ENCODE data around the gene CELF4.

Gene CELF4

DNA sequence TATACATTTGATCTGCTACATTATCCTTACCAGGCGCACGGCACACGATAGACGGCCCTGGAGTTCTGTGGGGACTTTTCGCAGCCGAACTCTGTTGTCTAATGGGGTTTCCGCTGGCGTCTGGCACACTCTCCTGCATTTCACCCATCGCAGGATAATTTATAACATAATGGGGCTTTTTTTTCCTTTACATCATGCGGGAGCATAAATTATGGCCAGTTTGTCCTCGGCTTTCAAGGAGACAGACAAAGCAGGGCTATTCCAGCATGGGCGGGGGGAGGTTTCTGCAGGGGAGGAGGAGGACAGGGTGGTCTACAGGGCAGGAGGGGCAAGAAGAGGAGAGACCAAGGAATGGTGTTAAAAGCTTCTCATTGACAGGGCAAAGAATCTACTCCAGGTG is 279.8 kb downstream of the CELF4 start:
- no peak for DNase-seq (ENCODE audit: low read depth)

DNA sequence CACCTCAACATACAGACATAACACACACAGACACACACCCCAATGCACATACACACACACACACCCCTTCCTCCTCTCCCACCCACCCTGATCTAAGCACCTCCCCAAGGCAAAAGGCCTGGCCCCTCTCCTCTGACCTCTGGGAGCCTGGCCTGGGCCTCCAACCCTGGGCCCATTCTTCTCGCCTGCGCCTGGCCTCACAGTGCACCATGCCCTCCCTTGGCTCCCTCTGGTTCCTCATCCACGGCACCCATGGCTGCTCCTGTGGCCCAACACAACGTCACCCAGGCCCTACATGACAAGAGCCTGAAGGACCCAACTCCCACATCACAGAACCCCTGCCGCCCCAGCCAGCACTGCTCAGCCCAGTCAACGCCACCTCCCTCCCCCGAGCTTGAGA is 281.3 kb downstream of the CELF4 start:
- no peak for DNase-seq (ENCODE audit: low read depth)

DNA sequence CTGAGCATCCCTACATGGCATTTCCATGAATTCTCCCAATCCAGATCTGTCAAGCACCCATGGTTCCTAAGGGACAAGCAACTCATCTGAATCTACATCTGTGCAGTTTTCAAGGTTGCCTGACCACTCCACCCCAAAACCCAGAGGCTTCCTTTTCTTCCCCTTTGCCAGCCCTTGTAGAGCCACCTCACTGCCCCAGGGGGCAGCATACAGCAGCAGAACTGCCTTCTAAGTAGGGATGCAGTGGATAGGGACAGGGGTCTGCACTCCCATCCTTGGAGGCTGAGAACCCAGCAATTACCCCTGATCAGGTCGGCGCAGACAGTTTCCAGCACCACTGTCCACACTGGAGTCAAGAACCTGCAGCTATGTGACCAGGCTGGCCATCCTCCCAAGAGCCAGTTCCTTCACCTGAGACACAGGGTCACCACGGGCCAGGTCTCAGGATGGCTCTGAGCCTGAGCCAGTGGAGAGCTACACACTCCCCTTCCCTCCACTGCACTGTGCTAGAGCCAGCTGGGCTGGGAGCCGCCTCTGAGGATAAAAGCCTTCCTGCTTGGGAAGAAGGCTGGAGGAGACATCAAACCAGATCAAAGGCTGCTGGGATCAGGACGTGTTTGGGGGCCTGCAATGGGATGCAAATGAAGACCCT is 283.1 kb downstream of the CELF4 start:
- no peak for DNase-seq (ENCODE audit: low read depth)

DNA sequence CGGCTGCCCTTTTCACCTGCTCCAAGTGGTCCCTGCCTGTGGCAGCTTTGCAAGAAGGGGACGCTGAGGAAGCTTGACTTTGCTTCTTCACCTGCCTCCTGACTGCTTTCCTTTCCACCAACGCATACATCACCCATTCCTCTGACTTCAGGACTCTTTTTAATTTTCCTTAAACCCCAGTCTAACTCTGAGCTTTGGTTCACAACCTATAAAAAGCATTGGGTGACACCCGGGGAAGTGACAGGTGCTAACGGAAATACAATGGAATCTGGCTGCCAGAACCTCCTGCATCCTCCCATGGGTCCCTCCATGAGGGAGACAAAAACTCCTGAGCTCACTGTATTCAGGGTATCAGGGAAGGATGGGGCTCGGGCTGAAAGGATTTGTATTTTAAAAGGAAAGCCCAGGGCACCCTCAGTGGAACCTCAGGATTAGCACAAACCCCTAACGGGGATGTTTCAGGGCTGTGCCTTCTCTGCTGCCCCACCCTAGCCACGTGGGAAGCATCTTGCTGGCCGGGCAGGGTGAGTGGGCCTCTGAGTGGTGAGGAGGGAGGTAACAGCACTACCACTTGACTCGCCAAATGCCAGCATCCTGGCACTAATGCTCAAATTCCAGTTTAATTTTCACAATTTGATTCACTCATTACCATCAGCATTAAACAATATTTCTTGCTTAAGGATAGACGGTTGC is 284.8 kb downstream of the CELF4 start:
- no peak for DNase-seq (ENCODE audit: low read depth)

DNA sequence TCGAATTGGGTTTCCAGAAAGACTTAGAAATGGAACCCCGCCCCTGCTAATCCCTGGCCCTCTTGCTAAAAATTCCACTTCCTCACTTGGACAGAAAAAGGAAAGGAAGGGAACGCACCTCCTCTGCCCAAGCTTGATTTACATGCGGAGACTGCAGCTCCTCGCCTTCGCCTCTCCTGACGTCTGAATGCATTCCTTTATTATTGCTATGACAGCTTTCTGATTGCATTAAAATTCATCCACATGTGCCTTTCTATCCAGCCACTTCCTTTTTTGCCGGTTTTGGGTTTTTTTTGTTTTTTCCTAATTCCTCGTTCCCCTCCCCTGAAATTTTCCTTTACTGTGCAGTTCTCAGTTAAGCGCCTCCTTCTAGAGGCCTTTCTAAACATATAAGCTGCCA is 287.8 kb downstream of the CELF4 start:
- no peak for DNase-seq (ENCODE audit: low read depth)

- DNase-seq (ENCODE audit: low read depth): no peak
Observed at GRCh38 chr18:37276111-37276890, 289.3 kb downstream of the CELF4 start.

GRCh38 chr18:37275237-37275741 is 290.3 kb downstream of the CELF4 start:
- no peak for DNase-seq (ENCODE audit: low read depth)

DNA sequence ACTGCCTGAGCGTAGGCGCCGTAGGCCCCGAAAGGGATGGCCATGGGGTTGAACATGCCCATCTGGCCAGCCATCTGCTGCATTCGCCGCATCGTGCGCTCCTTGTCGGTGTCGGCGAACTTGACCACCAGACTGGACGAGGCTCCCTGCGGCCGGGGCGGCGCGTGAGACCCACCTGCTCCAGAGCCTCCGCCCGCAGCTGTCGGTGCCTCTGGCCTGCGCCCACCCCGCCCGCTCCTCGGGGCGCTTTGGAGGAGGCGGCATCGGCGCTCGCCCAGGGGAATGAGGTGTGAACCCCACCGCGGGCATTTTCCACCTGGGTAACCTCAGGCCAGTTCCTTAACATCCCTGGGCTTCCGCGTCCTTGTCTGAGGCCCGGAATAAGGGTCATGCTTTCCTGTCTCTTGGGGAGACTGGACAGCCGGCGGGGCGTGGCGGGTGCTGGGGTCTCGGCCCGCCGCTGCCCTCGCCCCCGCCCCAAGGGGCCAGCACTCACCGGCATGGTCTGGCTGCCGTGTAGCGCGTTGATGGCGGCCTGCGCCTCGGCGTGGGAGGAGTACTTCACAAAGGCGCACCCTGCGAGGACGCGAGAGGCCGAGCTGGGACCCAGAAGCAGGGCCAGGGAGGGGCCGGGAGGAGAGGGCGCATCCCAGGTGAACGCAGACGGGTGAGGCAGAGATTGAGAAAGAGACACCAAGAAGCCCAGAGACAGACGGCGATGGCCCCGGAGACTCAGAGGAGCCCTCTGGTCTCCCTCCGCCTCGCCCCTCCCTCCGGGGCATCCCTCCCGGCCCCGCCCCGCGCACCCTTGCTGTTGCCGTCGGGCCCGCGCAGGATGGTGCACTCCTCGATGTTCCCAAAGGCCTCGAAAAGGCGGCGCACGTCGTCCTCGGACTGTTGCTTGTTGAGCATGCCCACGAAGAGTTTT is 291.0 kb downstream of the CELF4 start:
- no peak for DNase-seq (ENCODE audit: low read depth)

DNA sequence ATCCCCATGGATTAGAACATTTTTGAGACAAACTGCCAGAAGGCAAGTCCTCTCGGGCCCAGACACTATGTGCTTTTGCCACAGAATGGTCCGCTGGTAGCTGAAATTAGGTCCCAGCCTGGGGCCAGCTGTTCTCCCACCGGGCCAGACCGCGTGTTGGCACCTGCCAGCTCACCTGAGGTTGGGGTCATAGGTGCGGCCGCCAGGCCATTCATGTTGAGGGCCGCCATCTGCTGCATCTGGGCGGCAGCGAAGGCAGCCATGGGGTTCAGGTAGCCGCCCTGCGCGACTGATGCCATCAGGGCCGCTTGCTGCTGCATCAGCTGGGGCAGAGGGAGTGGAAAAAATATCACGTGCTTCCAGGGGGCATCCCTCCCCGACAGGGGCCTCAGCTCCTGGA is 292.8 kb downstream of the CELF4 start:
- no peak for DNase-seq (ENCODE audit: low read depth)

DNA sequence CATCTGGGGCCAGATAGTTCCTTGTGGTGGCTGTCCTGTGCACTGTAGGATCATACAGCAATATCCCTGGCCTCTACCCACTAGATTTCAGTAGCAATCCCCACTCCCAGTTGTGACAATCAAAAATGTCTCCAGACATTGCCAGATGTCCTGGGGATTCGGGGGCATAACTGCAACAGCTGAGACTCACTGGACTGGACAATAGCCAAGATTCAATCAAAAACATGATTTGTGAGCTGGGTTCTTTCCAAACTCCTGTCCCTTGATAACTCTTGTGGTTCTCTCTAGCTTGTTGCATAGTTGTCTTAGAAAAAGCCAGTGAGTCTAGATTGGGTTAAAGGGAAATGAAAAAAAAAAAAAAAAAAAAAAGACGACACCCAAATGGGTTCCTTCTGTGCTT is 293.4 kb downstream of the CELF4 start:
- no peak for DNase-seq (ENCODE audit: low read depth)

DNA sequence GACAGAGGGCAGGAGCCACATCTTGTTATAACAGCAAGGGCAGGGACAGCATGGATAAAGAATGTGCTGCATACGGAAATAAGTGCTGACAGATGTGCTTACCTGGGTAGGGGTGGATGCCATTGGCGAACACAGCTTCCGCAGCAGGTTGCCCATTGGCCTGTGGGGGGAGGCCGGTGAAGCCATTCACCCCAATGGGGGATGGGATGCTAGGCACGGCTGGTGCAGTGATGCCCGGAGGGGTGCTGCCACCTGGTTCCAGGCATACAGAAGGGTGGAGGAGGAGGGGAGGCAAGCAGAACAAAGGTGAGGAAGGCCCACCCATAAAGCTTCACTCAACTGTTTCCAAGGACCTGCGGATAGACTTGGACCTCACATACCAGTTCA is 294.9 kb downstream of the CELF4 start:
- DNase-seq (ENCODE audit: low read depth): no peak

DNA sequence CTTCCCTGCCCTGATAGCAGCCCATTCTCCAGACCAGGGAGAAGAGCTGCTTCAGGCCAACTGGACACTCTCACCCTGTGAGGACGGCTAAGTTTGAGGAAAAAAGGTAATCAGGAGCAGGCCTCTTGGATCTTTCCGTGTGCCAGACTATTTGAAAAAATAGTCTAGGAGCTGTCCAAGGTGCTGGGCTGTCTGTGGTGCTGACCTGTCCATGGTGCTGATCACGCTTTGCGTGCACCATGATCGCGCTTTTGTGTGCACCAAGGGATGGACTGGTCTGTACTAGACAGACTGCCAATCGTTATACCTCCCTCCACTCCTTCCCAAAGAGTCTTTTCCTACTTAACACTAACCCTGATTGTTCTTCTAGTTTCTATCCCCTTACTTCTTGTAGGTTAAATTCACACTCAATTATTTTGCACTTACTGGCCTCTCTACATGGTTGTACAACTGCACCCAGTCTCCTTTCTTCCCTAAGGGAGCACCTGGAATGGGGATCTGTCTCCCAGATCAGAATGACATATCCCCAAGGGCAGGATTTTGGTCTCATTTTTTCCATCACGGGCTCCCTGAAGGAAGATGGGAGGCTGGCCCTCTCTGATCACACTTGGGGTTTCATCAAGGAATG is 295.4 kb downstream of the CELF4 start:
- DNase-seq (ENCODE audit: low read depth): no peak

DNA sequence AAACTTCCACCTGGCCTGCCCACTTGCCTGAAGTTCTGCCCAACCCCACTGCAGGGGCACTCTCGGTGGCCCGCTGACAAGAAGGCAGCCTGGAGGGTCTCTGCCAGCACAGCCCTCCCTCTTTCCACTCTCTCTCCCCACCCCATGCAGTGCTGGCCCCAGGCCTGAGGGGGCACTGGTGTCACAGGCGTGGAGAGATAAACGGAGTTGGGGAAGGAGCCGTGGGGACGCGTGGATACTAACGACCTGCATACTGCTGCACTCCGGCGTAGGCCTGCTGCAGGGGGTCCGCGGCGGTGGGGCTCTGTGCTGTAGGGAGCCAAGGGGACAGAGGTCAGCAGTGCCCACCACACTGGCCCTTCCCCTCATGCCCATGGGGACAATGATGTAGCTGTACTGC is 299.3 kb downstream of the CELF4 start:
- DNase-seq (ENCODE audit: low read depth): no peak

GRCh38 chr18:37265382-37265781 is 300.2 kb downstream of the CELF4 start:
- no peak for DNase-seq (ENCODE audit: low read depth)

- DNase-seq (ENCODE audit: low read depth): no peak
Observed at GRCh38 chr18:37264956-37265355, 300.6 kb downstream of the CELF4 start.

- no peak for DNase-seq (ENCODE audit: low read depth)
Observed at GRCh38 chr18:37261988-37262387, 303.6 kb downstream of the CELF4 start.

DNA sequence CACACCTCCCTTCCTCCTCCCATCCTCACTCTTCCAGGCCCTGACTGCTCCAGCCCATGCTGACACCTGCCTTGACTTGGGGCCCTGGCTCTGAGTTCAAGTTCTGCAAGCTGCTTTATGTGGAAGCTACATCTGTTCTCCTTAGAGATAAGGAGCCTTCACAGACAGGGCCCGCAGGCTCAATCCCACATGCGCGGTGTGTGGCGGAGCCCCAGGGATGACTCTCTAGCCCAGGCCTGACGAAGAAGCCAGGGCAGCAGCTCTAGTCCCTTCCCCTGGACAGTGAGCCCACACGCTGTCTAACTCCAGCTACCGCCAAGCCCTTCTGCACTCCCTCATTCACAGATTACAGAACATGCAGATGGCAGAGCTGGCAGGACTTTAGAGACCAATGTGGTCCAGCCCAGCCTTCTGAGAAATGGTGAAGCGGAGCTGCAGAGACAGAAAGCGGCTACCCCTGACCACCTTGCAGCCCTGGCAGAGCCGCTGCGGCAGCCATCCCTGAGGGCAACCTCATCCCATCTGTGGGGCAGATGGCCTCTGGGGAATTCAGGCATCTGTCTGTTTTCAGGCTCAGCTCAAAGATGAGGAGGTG is 304.3 kb downstream of the CELF4 start:
- DNase-seq (ENCODE audit: low read depth): no peak

DNA sequence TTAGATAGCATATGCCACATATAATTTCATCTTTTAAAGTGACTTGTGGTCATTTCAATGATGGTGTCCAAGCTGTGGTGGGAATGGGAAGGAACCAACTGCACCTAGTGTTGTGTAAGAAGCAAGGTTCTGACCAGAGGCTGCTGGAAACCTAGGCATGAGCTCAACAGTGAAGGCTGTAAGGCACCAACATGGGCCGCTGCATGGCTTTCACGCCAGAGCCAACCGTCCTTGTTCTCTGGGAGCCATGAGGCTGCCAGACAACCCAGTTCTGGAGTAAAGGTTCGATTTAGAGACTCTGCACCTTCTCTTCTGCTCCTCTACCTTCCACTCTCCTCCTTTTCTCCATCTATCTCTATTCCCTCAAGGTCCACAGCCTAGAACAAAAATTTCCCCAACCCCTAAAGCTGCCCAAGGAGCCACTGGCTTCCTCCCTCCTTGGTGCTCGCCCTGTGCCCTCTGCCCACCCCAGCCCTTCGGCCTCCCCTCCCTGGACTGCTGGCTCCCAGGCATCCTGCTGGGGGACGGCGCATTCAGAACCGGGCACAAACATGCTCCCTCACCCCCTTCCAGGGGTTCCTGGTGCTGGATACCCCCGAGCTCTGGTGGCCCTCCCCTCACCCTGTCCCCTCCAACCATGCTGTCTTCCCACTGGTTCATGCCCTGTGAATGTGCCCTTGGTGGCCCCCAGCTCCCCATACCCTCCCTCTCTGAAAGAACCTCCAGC is 305.1 kb downstream of the CELF4 start:
- DNase-seq (ENCODE audit: low read depth): no peak

GRCh38 chr18:37259711-37260110 is 305.9 kb downstream of the CELF4 start:
- DNase-seq (ENCODE audit: low read depth): no peak

- DNase-seq (ENCODE audit: low read depth): no peak
Observed at GRCh38 chr18:37258819-37259218, 306.8 kb downstream of the CELF4 start.
